Measurements from ENCODE around the gene EVI2B.
"Not testable (repeated sequence)": the region's sequence is repeated elsewhere in the genome, so short reads cannot be mapped to it uniquely, and the experiment has no call there.

The EVI2B gene

GRCh38 chr17:31311526-31311925 is 2.3 kb downstream of the EVI2B start:
- intact Hi-C loops (cut with DNase I) = no loop called here
- no peak for DNase-seq

DNA sequence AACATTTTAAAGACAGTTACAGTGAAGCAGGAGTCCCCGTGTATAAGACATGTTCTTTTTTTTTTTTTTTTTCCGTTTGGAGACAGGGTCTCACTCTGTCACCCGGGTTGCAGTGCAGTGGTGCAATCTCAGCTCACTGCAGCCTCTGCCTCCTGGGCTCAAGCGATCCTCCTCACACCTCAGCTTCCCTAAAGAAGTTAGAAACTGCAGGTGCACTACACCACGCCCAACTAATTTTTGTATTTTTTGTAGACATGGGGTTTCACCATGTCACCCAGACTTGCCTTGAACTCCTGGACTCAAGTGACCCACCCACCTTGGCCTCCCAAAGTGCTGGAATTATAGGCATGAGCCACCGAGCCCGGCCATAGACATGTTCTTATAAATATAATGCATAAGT is 3.0 kb downstream of the EVI2B start:
- intact Hi-C loops (cut with DNase I) = no loop called here
- DNase-seq = no peak

DNA sequence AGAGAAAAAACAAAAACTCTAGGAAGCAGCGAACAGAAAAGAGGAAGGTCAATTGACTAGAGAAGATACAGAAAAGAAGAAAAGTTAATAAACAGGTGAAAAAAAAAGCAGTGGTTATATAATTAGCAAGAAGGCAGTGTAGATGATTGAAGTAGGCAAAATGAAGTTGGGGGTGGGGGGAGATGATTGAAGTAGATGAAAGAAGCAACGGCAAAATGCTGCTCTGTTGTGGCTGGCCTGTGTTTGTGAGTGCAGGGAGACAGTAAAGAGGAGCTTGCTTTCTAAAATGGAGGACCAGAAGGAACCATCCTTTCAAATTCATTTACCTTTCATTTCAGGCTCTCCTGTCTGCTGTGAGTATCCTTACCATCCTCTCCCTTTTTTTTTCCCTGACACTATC is 3.6 kb downstream of the EVI2B start:
- intact Hi-C loops (cut with DNase I) = no loop called here
- no peak for DNase-seq

DNA sequence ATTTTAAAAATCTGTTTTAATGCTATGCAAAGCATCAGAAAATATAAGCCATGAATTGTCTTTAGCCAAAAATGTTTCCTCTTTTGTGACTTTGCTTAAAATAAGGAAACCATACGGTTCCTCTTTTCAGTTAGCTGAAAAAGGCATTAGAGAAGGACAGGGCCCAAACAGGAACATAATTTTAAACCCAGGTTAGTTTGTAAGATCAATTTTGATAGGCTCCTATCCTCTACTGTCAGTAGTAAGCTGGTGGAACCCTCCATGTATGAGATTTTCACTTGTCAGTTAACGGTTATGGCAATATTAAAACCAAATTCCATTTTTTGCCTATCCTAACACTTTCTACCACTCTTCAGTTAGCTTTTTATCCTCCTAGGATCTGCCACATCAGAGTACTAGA is 4.3 kb downstream of the EVI2B start:
- intact Hi-C loops (cut with DNase I) = no loop called here
- DNase-seq = no peak

- intact Hi-C loops (cut with DNase I) = no loop called here
- no peak for DNase-seq
These were observed 5.2 kb downstream of the EVI2B start for GRCh38 chr17:31308372-31309334.

DNA sequence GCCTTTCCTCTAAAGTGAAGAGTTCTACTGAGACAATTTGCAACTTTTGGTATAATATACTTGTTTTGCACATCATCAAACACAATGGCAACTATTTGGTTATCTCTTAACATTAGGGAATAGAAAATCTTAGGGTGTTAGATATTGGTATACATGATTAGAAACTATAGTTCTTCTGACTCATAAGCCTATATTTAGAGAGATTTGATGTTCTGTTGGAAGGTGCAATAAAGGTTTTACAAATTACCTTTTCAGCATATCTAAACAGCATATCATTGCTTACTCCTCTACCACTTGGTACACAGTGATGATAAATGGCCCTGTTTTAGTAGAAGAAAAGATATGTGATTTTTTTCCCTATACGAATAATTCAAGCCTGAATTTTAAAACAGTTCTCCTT is 6.2 kb downstream of the EVI2B start:
- intact Hi-C loops (cut with DNase I) = no loop called here
- no peak for DNase-seq

DNA sequence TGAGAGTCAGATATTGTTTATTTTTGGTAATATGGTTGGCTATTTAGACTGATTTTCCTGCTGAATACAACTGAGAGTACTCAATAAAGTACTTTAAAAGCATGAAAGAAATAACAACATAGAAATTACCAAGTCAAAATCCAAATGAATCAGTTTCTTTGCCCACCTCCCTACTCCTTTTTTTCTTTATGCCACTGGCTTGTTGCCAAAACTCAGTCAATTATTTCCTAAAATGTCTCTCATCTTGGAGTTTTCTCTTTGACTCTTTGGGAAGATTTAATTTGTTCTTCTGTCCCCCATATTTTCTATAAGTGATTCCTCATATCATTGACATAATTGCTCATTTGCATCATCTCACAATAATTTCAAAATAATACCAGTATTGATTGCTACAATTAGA is 14.2 kb downstream of the EVI2B start:
- DNase-seq = no peak
- intact Hi-C loops (cut with DNase I) = no loop called here

DNA sequence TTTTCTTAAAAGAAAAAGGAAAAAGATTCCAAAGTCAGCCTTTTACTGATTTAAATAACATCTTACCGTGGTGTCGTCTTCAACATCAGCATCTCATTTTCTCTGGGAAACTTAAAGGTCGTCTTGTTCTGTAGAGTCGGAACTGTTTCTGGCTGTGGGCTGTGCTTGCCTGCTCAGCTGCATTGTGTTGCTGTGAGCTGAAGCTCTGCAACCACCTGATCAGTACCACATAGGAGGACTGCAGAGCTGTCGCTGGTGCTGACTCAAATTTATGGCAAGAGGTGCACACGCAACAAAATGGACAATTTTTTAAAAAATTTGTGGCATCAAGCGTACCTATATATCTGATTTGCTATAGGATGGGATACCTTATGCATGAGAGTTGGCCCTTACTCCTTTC is 16.8 kb downstream of the EVI2B start, which contains the start of gene OMG:
OMG (minus strand) TSS at position 150 of the 400 bp plus-strand sequence. CDS start 908 bp downstream, outside the sequence.
- intact Hi-C loops (cut with DNase I) = no loop called here
- DNase-seq = peak; percentile 55 to 96 (median 72)

- intact Hi-C loops (cut with DNase I) = no loop called here
- DNase-seq = no peak
These were observed 17.7 kb downstream of the EVI2B start for GRCh38 chr17:31296142-31296541.

GRCh38 chr17:31295489-31295871 is 18.4 kb downstream of the EVI2B start:
- no peak for DNase-seq
- intact Hi-C loops (cut with DNase I) = no loop called here

DNA sequence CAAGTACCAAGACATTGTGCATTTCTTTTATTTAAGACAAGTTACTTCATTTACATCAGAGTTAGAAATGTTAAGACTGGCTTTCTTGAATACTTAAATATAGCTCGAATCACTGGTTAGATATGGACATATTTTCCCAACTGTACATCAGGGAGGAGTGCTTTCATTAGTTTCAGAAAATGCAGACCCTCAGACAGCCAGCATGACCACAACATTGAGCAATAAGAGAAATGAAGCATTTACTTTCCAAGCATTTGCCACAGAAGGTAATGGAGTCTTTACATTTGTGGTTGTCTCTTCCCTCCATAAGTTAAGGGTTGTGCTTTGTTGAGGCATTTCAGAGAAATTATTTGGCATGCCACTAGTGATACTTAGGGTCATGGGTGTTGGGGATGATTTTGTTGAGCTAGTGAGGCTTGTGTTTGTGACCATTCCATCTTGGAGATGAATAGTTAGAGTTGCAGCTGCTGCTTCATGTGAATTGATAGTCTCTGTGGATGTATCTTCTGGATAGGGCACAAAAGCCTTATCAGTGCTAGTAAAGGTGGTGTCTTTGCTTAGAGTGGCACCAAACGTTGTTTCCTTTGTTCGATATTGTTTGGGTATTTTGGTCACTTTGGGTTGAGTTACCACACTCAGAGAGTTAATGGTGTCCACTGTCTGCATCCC is 18.9 kb downstream of the EVI2B start:
- no peak for DNase-seq
- intact Hi-C loops (cut with DNase I) = no loop called here

DNA sequence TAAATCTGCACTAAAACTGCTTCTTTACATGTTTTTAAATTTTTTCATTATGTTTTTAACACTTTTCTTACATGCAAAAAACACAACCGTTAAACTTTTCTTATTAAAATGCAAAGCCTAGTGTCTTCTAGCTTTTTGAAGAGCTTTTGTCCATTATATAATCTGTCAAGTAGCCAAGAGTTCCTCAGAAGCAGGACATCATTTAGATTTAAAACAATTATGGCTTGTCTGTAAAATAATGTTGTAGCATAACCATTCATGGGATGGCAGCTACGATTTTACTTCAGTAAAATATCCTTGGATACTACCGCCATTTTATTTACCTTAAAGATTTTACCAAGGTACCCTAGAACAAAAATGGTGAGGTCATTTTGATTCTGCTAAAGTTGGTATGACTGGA is 19.6 kb downstream of the EVI2B start:
- no peak for DNase-seq
- intact Hi-C loops (cut with DNase I) = no loop called here

- intact Hi-C loops (cut with DNase I) = no loop called here
- no peak for DNase-seq
These were observed 20.3 kb downstream of the EVI2B start for GRCh38 chr17:31293581-31293980.

GRCh38 chr17:31291820-31292219 is 22.0 kb downstream of the EVI2B start:
- no peak for DNase-seq
- intact Hi-C loops (cut with DNase I) = no loop called here

- intact Hi-C loops (cut with DNase I) = no loop called here
- DNase-seq = no peak
These were observed 24.1 kb downstream of the EVI2B start for GRCh38 chr17:31289790-31290189.

DNA sequence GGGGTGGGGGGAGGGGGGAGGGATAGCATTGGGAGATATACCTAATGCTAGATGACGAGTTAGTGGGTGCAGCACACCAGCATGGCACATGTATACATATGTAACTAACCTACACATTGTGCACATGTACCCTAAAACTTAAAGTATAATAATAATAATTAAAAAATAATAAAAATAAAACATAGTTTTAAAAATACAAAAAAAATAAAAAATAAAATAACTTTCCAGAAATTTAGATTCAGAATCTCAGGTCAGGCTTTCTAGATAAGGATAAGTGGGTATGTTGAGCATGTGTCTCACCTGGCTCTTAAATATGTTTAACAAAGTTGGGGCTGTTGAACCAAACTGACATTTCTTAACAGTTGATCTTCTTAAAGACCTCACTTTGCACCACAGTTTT is 25.9 kb downstream of the EVI2B start:
- intact Hi-C loops (cut with DNase I); DNase-seq: not testable (repeated sequence)

DNA sequence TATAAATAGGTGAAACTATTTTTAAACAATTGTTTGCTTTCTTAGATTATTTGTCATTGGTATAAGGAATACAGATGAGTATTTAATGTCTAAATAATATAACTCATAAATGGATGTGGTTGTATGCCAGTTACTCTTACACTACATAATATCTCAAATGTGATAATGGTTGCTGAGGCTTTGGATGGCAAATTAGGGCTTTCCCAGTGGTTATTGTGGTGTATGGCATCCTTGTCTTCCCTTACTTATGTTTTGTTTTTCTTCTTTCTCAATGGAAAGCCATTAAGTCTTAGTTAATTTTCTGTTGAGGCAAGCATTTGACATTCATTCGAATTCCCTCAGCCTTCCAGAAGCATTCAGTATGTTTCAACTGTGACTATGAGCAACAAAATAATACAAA is 27.3 kb downstream of the EVI2B start:
- intact Hi-C loops (cut with DNase I) = no loop called here
- no peak for DNase-seq

- DNase-seq = no peak
- intact Hi-C loops (cut with DNase I) = no loop called here
These were observed 30.0 kb downstream of the EVI2B start for GRCh38 chr17:31283841-31284240.

DNA sequence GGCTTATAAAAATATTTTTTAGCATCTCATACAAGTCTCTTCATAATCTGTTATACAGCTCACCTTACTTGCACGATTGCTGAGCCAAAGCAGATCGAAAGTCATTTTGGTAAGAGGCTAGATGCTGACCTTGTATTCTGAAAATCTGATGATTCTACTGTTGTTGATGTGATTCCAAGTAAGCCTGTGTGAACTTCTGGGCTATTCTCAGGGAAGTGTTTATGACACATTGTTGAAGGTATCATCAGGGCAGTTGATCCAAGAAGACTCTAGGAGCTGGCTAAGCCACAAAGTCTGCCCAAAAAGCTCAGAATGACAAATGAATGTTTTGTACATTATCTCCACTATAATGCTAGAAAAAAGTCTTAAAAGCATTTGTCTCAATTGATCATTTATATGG is 32.8 kb downstream of the EVI2B start:
- intact Hi-C loops (cut with DNase I) = no loop called here
- no peak for DNase-seq

GRCh38 chr17:31279401-31279800 is 34.5 kb downstream of the EVI2B start:
- intact Hi-C loops (cut with DNase I) = no loop called here
- DNase-seq = no peak

GRCh38 chr17:31275116-31275515 is 38.7 kb downstream of the EVI2B start:
- intact Hi-C loops (cut with DNase I) = no loop called here

DNA sequence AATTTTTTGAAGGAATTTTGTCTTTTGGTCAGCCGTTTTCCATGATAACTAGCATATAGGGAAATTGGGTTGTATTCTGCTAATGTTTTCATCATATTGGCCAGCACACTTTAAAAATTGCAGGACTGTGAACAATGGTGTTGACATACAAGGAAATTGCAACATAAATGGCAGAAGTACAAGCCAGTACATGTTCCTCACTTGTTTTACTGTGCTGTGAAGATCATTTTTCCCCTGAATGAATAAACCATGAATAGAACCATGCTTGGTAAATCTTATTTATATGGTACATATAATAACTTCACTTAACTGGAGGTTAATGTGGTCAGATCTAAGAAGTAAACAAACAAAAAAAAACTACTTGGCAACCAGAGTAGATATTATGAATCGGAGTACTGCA is 39.6 kb downstream of the EVI2B start:
- DNase-seq = no peak
- intact Hi-C loops (cut with DNase I) = no loop called here

More at GRCh38 chr17:31275116-31275515, 38.7 kb downstream of the EVI2B start:
- DNase-seq = no peak
